ENCODE data around the gene CD247. TPM values are rescaled to one million over a fixed set of nuclear protein-coding genes. Genes with fewer than 3 reads are reported as not detected.

The CD247 gene
- total RNA-seq, 1 donor from 2014 or later = not detected

- TF ChIP-seq, protein P1, sequence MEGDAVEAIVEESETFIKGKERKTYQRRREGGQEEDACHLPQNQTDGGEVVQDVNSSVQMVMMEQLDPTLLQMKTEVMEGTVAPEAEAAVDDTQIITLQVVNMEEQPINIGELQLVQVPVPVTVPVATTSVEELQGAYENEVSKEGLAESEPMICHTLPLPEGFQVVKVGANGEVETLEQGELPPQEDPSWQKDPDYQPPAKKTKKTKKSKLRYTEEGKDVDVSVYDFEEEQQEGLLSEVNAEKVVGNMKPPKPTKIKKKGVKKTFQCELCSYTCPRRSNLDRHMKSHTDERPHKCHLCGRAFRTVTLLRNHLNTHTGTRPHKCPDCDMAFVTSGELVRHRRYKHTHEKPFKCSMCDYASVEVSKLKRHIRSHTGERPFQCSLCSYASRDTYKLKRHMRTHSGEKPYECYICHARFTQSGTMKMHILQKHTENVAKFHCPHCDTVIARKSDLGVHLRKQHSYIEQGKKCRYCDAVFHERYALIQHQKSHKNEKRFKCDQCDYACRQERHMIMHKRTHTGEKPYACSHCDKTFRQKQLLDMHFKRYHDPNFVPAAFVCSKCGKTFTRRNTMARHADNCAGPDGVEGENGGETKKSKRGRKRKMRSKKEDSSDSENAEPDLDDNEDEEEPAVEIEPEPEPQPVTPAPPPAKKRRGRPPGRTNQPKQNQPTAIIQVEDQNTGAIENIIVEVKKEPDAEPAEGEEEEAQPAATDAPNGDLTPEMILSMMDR (IDR thresholded peaks at IDR 0.05; ENCODE audit: insufficient read depth, low read length, poor library complexity, severe bottlenecking) = no peak
- DNase-seq (ENCODE audit: low read depth) = no peak
- Histone ChIP-seq H3K27me3 (ENCODE audit: control insufficient read depth, insufficient read depth, low read length) (peaks cover 2% of the 10 kb centered on the region), H3K36me3 (ENCODE audit: control insufficient read depth, insufficient read depth, low read length) (no peaks in the 10 kb centered on the region), H3K4me3 (ENCODE audit: low read depth, low read length) (peak overlapping the region; percentile 72)
These were observed 63.9 kb downstream of the CD247 start for GRCh38 chr1:167454304-167454893.

DNA sequence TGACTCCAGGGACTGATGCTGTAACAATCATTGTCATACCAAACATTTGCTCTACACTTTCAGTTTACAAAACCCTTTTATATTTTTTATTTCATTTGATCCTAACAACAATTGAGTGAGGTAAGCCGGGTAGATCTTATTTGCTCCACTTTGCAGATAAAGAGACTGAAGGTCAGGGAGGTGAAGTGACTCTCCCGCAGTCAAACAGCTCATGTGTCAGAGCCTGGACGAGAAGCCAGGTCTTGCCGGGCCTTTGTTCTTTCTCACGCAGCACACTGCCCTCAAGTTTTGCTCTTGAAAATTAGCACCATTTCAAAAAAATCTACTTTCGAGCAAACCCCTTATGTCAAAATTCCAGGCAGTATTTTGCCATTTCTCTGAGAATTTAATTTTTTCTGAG lies 65.2 kb downstream of the CD247 start:
- no peak overlapping the region for H3K4me3 ChIP-seq (ENCODE audit: low read depth, low read length)
- H3K36me3 ChIP-seq (ENCODE audit: control insufficient read depth, insufficient read depth, low read length) = no peaks in the 10 kb centered on the region
- TF ChIP-seq, protein P1 (IDR thresholded peaks at IDR 0.05; ENCODE audit: insufficient read depth, low read length, poor library complexity, severe bottlenecking) = no peak
- peaks cover 2% of the 10 kb centered on the region for H3K27me3 ChIP-seq (ENCODE audit: control insufficient read depth, insufficient read depth, low read length)
- DNase-seq (ENCODE audit: low read depth) = no peak

- no peak for DNase-seq (ENCODE audit: low read depth)
- Histone ChIP-seq H3K36me3 (ENCODE audit: control insufficient read depth, insufficient read depth, low read length) (no peaks in the 10 kb centered on the region), H3K4me3 (ENCODE audit: low read depth, low read length) (no peak overlapping the region), H3K27me3 (ENCODE audit: control insufficient read depth, insufficient read depth, low read length) (peaks cover 2% of the 10 kb centered on the region)
- TF ChIP-seq, protein P1 (IDR thresholded peaks at IDR 0.05; ENCODE audit: insufficient read depth, low read length, poor library complexity, severe bottlenecking) = no peak
These were observed 65.8 kb downstream of the CD247 start for GRCh38 chr1:167452483-167452882.

DNA sequence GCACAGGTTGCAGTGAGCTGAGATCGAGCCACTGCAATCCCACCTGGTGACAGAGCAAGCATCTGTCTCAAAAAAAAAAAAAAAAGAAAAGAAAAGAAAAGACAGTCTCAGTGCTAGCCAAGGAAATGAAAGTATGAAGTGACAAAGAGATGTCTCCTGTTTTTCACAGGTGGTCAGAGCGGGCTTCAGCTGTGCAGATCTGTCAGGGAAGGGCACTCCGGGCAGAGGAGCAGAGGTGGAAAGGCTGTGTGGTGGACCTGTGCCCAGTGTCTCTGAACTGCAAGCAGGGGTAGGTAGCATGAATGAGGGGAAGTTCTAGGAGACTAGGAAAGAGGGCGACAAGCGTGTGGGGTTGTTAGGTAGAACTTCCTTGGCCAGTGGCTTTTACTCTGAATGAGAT lies 67.5 kb downstream of the CD247 start:
- H3K27me3 ChIP-seq (ENCODE audit: control insufficient read depth, insufficient read depth, low read length) = peaks cover 2% of the 10 kb centered on the region
- DNase-seq (ENCODE audit: low read depth) = no peak
- no peak overlapping the region for H3K4me3 ChIP-seq (ENCODE audit: low read depth, low read length)
- no peaks in the 10 kb centered on the region for H3K36me3 ChIP-seq (ENCODE audit: control insufficient read depth, insufficient read depth, low read length)
- TF ChIP-seq, protein P1 (IDR thresholded peaks at IDR 0.05; ENCODE audit: insufficient read depth, low read length, poor library complexity, severe bottlenecking) = no peak

GRCh38 chr1:167447521-167448136 lies 70.7 kb downstream of the CD247 start:
- DNase-seq (ENCODE audit: low read depth) = no peak
- TF ChIP-seq, protein P1 (IDR thresholded peaks at IDR 0.05; ENCODE audit: insufficient read depth, low read length, poor library complexity, severe bottlenecking) = no peak

GRCh38 chr1:167446966-167447365 lies 71.4 kb downstream of the CD247 start:
- TF ChIP-seq, protein P1 (IDR thresholded peaks at IDR 0.05; ENCODE audit: insufficient read depth, low read length, poor library complexity, severe bottlenecking) = no peak

More at GRCh38 chr1:167447521-167448136, 70.7 kb downstream of the CD247 start:
- H3K4me3 ChIP-seq (ENCODE audit: low read depth, low read length) = no peak overlapping the region
- H3K36me3 ChIP-seq (ENCODE audit: control insufficient read depth, insufficient read depth, low read length) = no peaks in the 10 kb centered on the region
- no peaks in the 10 kb centered on the region for H3K27me3 ChIP-seq (ENCODE audit: control insufficient read depth, insufficient read depth, low read length)

More at GRCh38 chr1:167446966-167447365, 71.4 kb downstream of the CD247 start:
- no peak for DNase-seq (ENCODE audit: low read depth)
- no peak overlapping the region for H3K4me3 ChIP-seq (ENCODE audit: low read depth, low read length)
- H3K27me3 ChIP-seq (ENCODE audit: control insufficient read depth, insufficient read depth, low read length) = no peaks in the 10 kb centered on the region
- H3K36me3 ChIP-seq (ENCODE audit: control insufficient read depth, insufficient read depth, low read length) = no peaks in the 10 kb centered on the region

All from kidney epithelial cell (primary cell).